HG03432 (cell line): ENCODE data around the gene ZNF555.
"Not testable (repeated sequence)": the region's sequence is repeated elsewhere in the genome, so short reads cannot be mapped to it uniquely, and the experiment has no call there.

ENCODE experiments used
- ATAC-seq: cut with Tn5 transposase; IDR thresholded peaks from one replicate; pipeline ENCODE4 v1.9.1; 2021; ENCODE audit warnings: mild to moderate bottlenecking, moderate library complexity; ENCODE audit not compliant: unreplicated experiment

ZNF555 gene

GRCh38 chr19:2806736-2807378 lies 34.4 kb upstream of the ZNF555 start:
- no peak for ATAC-seq

GRCh38 chr19:2807379-2808128 lies 33.7 kb upstream of the ZNF555 start:
- no peak for ATAC-seq

- ATAC-seq: no peak
Observed at GRCh38 chr19:2808129-2808941, 32.9 kb upstream of the ZNF555 start.

- ATAC-seq: no peak
Observed at GRCh38 chr19:2809387-2810140, 31.7 kb upstream of the ZNF555 start.

- ATAC-seq: no peak
Observed at GRCh38 chr19:2810141-2811091, 30.9 kb upstream of the ZNF555 start.

GRCh38 chr19:2811221-2811722 lies 30.0 kb upstream of the ZNF555 start:
- ATAC-seq: no peak

GRCh38 chr19:2811735-2812413 lies 29.4 kb upstream of the ZNF555 start:
- no peak for ATAC-seq

- ATAC-seq: no peak
Observed at GRCh38 chr19:2812414-2813234, 28.7 kb upstream of the ZNF555 start.

- ATAC-seq: no peak
Observed at GRCh38 chr19:2813235-2814160, 27.8 kb upstream of the ZNF555 start.

GRCh38 chr19:2814426-2814825 lies 26.8 kb upstream of the ZNF555 start:
- no peak for ATAC-seq

GRCh38 chr19:2815191-2815614 lies 26.1 kb upstream of the ZNF555 start:
- no peak for ATAC-seq

GRCh38 chr19:2815923-2816322 lies 25.4 kb upstream of the ZNF555 start:
- ATAC-seq: no peak

GRCh38 chr19:2816641-2817040 lies 24.6 kb upstream of the ZNF555 start:
- ATAC-seq: no peak

- not testable (repeated sequence) for ATAC-seq
Observed at GRCh38 chr19:2817237-2817829, 23.9 kb upstream of the ZNF555 start.

- ATAC-seq: peak; percentile 88
Observed at GRCh38 chr19:2819540-2820111, 21.6 kb upstream of the ZNF555 start, which contains the start of gene ZNF554. Gene ZNF554, plus strand, starts transcription at chr19:2819868. Its CDS starts 204 bp downstream, at chr19:2820072.

- ATAC-seq: peak; percentile 27
Observed at GRCh38 chr19:2820112-2820702, 21.1 kb upstream of the ZNF555 start.
